NT2/D1 (cell line): ENCODE data around the gene JARID2.

Experiments
- DNase-seq: peaks from one replicate; pipeline ENCODE4 v3.0.0-alpha.2; 2011; ENCODE audit warnings: low read depth, low spot score
- H3K27me3 ChIP-seq: 2 replicates; pipeline ENCODE4 v1.6.0; 2011; ENCODE audit warnings: mild to moderate bottlenecking; ENCODE audit not compliant: insufficient read length, insufficient read depth
- H3K36me3 ChIP-seq: 2 replicates; pipeline ENCODE4 v1.6.1; 2011; ENCODE audit warnings: mild to moderate bottlenecking, low read length, mixed read lengths; ENCODE audit not compliant: insufficient read depth, insufficient read length
- H3K4me1 ChIP-seq: 2 replicates; pipeline ENCODE4 v1.5.1; 2011; ENCODE audit not compliant: insufficient read depth, insufficient read length
- H3K4me3 ChIP-seq: 2 replicates; pipeline ENCODE4 v1.5.1; 2011; ENCODE audit warnings: low read depth; ENCODE audit not compliant: insufficient read length
- H3K9ac ChIP-seq: 2 replicates; pipeline ENCODE4 v1.6.0; 2011; ENCODE audit warnings: low read depth; ENCODE audit not compliant: insufficient read length
- H3K9me3 ChIP-seq: 2 replicates; pipeline ENCODE4 v1.5.1; 2011; ENCODE audit warnings: mild to moderate bottlenecking, low read length; ENCODE audit not compliant: insufficient read depth
- SUZ12 ChIP-seq: IDR thresholded peaks from 2 replicates; pipeline ENCODE4 v1.6.1; 2011; ENCODE audit not compliant: insufficient read length, insufficient read depth; ENCODE audit errors: extremely low read depth
- YY1 ChIP-seq: IDR thresholded peaks from 2 replicates; pipeline ENCODE4 v1.6.1; 2011; ENCODE audit not compliant: insufficient read length, insufficient read depth
- ZNF274 ChIP-seq: IDR thresholded peaks from 2 replicates; pipeline ENCODE4 v1.6.1; 2011; ENCODE audit warnings: mild to moderate bottlenecking, low read depth, low read length

JARID2 gene

DNA sequence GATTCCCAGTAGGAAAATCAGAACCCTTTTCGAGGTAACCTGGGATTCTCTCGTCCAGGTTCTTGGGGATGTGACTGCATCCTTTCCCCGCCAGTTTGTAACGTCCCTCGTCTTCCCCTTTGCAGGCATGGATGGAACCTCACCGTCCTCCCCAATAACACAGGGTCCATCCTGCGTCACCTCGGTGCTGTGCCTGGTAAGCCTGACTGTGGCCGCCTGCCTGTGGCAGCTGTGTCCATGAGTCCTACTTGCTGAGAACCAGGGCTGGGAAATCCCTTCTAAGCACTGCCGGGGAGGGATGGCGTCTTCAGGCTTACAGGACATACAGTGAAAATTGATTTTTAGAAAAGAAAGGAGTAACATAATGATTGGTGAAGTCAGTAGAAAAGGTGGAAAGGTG lies 261.4 kb downstream of the JARID2 start:
- peaks cover 88% of the 10 kb centered on the region for H3K36me3 ChIP-seq
- H3K4me3 ChIP-seq = no peak overlapping the region
- peaks cover 2% of the 10 kb centered on the region for H3K4me1 ChIP-seq
- TF ChIP-seq SUZ12 (no peak), YY1 (no peak), ZNF274 (no peak)
- H3K9ac ChIP-seq = no peak overlapping the region
- no peak for DNase-seq
- no peaks in the 10 kb centered on the region for H3K27me3 ChIP-seq
- no peaks in the 10 kb centered on the region for H3K9me3 ChIP-seq

DNA sequence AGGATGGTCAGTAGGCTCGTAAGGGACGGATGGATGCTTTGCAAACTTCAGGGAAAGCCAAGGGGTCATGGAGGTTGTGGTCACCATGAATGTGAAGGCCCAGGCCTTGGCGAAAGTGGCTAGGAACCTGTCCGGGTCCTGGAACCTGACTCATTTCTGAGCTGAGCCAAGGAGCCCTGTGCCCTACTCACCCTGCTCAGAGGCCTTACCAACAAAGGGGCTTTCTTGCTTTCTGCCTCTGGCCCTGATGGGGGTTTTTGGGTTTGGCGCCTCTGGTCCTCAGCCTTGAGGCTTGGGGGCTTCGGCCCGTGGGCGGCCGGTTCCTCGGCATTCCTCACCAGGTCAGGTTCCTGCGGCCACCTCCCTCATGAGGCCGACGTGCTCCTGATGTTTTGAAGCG lies 261.9 kb downstream of the JARID2 start:
- DNase-seq = no peak

DNA sequence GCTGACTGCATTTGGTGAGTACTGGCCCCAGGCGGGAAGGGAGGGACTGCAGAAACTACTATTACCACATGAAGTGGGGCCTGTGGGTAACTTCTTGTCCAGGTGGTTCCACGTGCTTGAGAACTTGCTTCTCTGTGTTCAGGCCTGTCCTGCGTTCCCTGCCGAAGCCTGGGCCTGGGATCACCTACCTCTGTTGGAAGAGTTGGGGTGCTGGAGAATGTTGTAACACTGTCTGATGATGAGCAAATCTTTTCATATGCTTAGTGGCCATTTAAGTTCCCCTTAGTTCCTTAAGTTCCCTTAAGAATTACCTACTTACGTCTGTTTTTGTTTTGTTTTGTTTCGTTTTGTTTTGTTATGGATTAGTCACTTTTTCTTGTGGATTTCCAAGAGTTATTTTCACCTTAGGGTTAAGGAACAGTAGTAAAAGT lies 262.6 kb downstream of the JARID2 start:
- H3K27me3 ChIP-seq = no peaks in the 10 kb centered on the region
- H3K36me3 ChIP-seq = peaks cover 89% of the 10 kb centered on the region
- DNase-seq = no peak
- H3K4me1 ChIP-seq = no peaks in the 10 kb centered on the region
- H3K4me3 ChIP-seq = no peak overlapping the region
- no peak overlapping the region for H3K9ac ChIP-seq
- no peaks in the 10 kb centered on the region for H3K9me3 ChIP-seq
- TF ChIP-seq ZNF274 (no peak), SUZ12 (no peak), YY1 (no peak)

More for the DNA sequence above, 261.9 kb downstream of the JARID2 start:
- H3K36me3 ChIP-seq = peaks cover 88% of the 10 kb centered on the region
- H3K4me3 ChIP-seq = no peak overlapping the region
- H3K9me3 ChIP-seq = no peaks in the 10 kb centered on the region
- no peaks in the 10 kb centered on the region for H3K27me3 ChIP-seq
- H3K9ac ChIP-seq = no peak overlapping the region
- peaks cover 2% of the 10 kb centered on the region for H3K4me1 ChIP-seq
- no peak for TF ChIP-seq ZNF274
- no peak for TF ChIP-seq SUZ12
- no peak for TF ChIP-seq YY1

DNA sequence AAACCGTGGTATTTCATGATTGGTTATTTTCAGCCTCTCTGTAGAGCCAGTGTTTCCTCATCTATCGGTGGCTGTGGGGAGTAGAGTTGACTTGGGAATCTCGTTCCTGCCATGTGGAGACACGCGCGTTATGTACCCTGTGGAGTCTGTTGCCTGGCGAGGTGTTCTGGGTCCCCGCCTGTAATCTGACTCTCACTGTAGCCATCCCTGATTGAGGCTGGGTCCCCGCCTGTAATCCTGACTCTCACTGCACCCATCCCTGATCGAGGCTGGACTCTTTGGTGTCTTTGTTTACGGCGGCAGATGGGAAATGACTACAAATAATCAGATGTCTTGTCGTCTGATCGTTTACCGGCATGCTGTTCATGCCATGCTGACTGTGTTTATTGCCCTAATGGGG lies 263.1 kb downstream of the JARID2 start:
- Histone ChIP-seq H3K27me3 (no peaks in the 10 kb centered on the region), H3K4me1 (no peaks in the 10 kb centered on the region), H3K9me3 (no peaks in the 10 kb centered on the region), H3K36me3 (peaks cover 89% of the 10 kb centered on the region), H3K4me3 (no peak overlapping the region), H3K9ac (no peak overlapping the region)
- no peak for TF ChIP-seq YY1
- no peak for TF ChIP-seq ZNF274
- TF ChIP-seq SUZ12 = no peak
- no peak for DNase-seq

DNA sequence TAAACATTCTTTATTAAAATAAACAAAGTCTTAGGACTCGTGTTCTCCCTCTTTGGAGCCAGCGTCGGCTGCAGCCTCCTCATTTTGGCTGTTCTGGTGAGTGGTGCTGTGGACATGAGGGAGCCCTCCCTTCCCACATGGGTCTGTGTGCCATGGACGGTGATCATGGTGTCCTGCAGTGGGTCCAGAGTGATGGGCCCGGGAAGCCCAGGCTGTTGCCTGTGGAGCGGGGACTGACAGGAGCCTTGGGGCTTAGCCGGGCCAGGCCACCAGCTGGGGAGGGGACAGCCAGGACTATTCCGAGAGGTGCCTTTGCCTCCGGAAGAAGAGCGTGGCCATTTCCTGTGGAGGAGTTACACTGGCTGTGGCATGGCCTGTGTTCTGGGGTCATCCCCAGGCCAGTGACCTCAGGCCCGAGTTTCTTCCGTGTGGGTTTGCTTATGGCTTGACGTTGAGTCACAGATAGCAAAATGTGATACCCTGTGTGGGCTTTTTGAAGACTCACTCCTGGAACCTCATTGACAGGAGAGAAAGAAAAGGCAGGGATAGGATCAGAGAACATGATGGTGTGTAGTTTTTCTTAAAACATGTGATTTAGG lies 263.6 kb downstream of the JARID2 start:
- Histone ChIP-seq H3K36me3 (peaks cover 91% of the 10 kb centered on the region), H3K4me3 (no peak overlapping the region), H3K27me3 (no peaks in the 10 kb centered on the region), H3K9me3 (no peaks in the 10 kb centered on the region), H3K4me1 (no peaks in the 10 kb centered on the region), H3K9ac (no peak overlapping the region)
- no peak for TF ChIP-seq ZNF274
- TF ChIP-seq YY1 = no peak
- TF ChIP-seq SUZ12 = no peak
- no peak for DNase-seq

DNA sequence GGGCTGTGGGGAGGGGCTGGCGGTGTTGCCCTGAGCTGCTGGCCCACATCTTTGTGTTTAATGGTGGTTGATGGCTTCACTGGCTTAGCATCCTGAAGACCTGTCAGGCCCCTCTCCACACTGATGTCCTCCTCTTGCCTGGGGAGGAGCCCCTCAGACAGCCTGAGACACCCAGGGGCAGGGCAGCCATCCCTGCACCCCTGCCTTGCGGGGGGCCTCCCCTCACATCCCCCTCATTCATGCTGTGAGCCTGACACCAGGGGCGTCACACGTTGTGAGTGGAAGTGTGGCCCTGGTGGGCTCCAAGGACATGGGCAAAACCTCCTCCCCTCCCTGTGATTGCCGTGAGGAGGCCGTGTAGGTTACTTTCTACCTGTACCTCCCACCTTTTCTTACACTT lies 264.3 kb downstream of the JARID2 start:
- Histone ChIP-seq H3K9me3 (no peaks in the 10 kb centered on the region), H3K9ac (no peak overlapping the region), H3K36me3 (peaks cover 95% of the 10 kb centered on the region), H3K4me3 (no peak overlapping the region), H3K27me3 (no peaks in the 10 kb centered on the region), H3K4me1 (no peaks in the 10 kb centered on the region)
- TF ChIP-seq YY1 = no peak
- no peak for TF ChIP-seq ZNF274
- no peak for TF ChIP-seq SUZ12
- DNase-seq = no peak

DNA sequence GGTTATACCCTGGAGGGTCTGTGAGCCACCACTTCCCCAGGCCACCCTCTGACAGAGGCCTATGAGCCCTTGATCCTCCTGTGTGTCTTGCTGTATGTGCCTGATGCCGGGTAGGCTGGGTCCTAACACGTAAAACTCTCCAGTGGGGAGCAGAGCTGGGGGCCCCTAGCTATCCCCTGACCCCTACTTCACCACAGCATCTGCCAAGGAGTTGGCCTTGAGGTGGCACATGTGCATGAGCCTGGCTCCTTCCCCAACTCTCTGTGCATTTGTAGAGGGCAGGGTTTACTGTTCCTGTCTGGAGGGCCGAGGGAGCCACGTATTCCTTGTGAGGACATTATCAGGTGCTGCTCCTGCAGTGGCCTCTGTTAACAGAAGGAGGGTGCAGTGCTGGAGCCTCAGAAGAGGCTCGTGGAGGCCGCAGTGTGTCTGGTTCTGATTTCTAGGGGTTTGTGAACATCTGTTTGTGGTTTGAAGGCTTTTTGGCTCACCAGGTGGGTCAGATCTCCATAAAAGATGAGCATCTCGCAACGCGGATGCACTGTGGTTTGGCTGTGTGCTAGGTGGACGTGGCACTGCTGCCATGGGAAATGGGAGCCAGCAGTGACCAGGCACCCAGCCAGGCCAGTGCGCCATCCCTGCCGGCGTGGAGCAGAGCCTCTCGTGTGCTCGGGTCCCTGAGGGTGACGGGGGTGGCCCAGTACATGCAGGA lies 264.8 kb downstream of the JARID2 start:
- Histone ChIP-seq H3K9ac (no peak overlapping the region), H3K36me3 (peaks cover 93% of the 10 kb centered on the region), H3K4me1 (no peaks in the 10 kb centered on the region), H3K4me3 (no peak overlapping the region), H3K27me3 (no peaks in the 10 kb centered on the region), H3K9me3 (no peaks in the 10 kb centered on the region)
- no peak for DNase-seq
- no peak for TF ChIP-seq YY1
- no peak for TF ChIP-seq SUZ12
- no peak for TF ChIP-seq ZNF274
